SJSA1 (cell line): ENCODE data around the gene ODAD3. TPM values are rescaled to one million over a fixed set of nuclear protein-coding genes. Genes with fewer than 3 reads are reported as not detected.
A peak's percentile ranks its signal among the peaks of the same experiment; 100 is the strongest.
"Not testable (repeated sequence)": the region's sequence is repeated elsewhere in the genome, so short reads cannot be mapped to it uniquely, and the experiment has no call there.

ENCODE experiments used
- DNase-seq, 2 experiments: peaks; one replicate each; pipeline ENCODE4 v3.0.0-alpha.2; 2015 to 2020; ENCODE audit warnings: low spot score in 2 of 2, low read depth in 1 of 2
- H3K27ac ChIP-seq: fragments of 250-450 bp; sonication (Bioruptor Pico); 2 replicates; pipeline ENCODE4 v1.5.1; 2020; ENCODE audit warnings: mild to moderate bottlenecking, moderate library complexity
- H3K27me3 ChIP-seq: fragments of 250-450 bp; sonication (Bioruptor Pico); replicated peaks from 2 replicates; pipeline ENCODE4 v1.5.1; 2020; ENCODE audit warnings: mild to moderate bottlenecking, moderate library complexity
- H3K36me3 ChIP-seq: fragments of 250-450 bp; sonication (Bioruptor Pico); 2 replicates; pipeline ENCODE4 v1.5.1; 2020; ENCODE audit warnings: mild to moderate bottlenecking
- H3K4me1 ChIP-seq: fragments of 250-450 bp; sonication (Bioruptor Pico); replicated peaks from 2 replicates; pipeline ENCODE4 v1.6.1; 2021; ENCODE audit warnings: mild to moderate bottlenecking
- H3K4me3 ChIP-seq: fragments of 250-450 bp; sonication (Bioruptor Pico); 2 replicates; pipeline ENCODE4 v1.5.1; 2020; ENCODE audit warnings: mild to moderate bottlenecking
- H3K9me3 ChIP-seq: fragments of 250-450 bp; sonication (Bioruptor Pico); replicated peaks from 2 replicates; pipeline ENCODE4 v1.5.1; 2020; ENCODE audit warnings: mild to moderate bottlenecking
- total RNA-seq: library from RNA; depleted of rRNA; stranded (reverse); fragments of >200 nt; shearing (Covaris generic); gene quantifications from 2 replicates; pipeline ENCODE4 v1.2.3, GENCODE V29; 2014; rRNA removed

Gene ODAD3
- total RNA-seq, result 0.24 TPM in 1 of 2 replicates, not detected in the other

DNA sequence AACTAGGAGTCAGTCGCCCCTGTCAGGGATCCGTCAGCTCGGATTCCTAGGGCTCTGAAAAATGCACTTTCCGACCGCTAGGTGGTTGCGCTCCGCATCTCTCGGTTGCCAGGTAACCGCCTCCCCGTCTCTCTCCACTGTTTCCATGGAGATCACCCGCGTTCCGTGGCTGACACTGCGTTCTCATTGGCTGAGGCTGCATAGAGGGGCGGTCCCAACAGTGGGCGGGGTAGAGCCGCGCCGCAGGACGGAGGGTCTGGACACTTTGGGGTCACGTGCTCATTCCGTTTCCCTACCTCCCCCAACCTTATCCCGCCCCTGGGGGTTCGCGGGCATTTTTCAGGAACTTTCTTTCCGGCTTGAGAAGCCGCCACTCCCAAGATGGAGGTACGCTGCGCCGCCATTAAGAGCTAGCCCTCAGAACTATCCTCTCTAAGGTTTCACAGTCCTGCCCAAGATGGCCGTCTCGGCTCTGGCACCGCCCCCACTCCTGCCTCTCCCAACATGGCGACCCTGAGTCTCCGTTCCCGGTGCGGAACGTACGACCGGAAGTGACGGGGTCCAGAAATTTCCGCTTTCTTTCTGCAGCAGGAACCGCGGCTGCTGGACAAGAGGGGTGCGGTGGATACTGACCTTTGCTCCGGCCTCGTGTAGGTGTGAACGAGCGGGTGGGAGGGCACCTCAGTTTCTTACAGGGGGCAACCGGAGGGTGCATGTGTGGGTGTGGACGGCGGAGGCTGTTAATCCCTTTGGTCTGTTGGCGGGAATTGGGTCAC is at the start of gene ODAD3, which contains the start of gene PRKCSH:
TSS of gene ODAD3 (minus strand) at position 65 of the 776 bp plus-strand sequence. CDS start 105 bp downstream, outside the sequence.
TSS of gene PRKCSH (plus strand) at position 579 of the 776 bp plus-strand sequence. CDS start 483 bp downstream, outside the sequence.
- H3K27me3 ChIP-seq, result no peaks in the 10 kb centered on the region
- H3K4me1 ChIP-seq, result peaks cover 14% of the 10 kb centered on the region
- peak within 1 kb of the TSS; percentile 44 for H3K27ac ChIP-seq
- H3K36me3 ChIP-seq, result peaks cover 43% of the 10 kb centered on the region
- no peaks in the 10 kb centered on the region for H3K9me3 ChIP-seq
- peak; percentile 100 for DNase-seq
- H3K4me3 ChIP-seq, result peak within 1 kb of the TSS; percentile 65

DNA sequence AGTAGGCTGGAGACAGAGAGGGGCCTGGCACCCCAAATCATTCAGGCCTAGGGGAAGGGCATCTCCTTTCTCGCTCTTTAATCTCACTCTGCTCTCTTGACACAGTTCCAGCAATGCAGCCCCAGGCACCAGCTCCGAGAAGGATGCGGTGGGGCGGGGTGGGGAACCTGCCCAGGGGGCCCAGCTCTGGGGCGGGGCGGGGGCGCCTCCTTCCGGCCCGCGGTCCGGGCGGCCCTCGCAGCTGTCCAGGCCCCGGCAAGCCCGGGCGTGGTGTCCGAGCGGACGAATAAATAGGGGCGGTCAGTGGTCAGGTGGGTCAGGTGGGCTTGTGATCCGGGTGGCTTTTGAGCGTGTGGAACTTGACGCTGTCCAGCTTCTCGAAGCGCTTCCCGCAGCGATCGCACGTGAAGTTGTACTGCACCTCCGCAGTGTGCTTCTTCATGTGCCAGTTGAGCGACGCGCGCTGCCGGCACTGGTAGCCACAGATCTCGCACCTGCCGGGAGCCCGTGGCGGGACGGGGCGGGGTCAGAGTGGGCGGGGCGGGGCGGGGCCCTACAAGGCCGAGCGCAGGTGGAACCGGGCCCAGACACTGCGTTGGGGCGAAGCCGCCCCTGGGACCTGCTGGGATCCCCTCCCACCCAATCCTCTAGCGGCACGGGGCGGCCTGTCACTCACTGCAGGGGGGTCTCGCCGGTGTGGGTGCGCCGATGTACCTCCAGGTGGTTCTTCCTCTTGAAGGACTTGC is 48.6 kb upstream of the ODAD3 start:
- Histone ChIP-seq H3K27ac (no peak overlapping the region), H3K4me3 (no peak overlapping the region), H3K4me1 (peaks cover 20% of the 10 kb centered on the region), H3K9me3 (peaks cover 10% of the 10 kb centered on the region), H3K36me3 (0 out of 2 replicates have a peak, but pooled peaks cover 3% of the 10 kb centered on the region), H3K27me3 (peaks cover 41% of the 10 kb centered on the region)
- no peak for DNase-seq

DNA sequence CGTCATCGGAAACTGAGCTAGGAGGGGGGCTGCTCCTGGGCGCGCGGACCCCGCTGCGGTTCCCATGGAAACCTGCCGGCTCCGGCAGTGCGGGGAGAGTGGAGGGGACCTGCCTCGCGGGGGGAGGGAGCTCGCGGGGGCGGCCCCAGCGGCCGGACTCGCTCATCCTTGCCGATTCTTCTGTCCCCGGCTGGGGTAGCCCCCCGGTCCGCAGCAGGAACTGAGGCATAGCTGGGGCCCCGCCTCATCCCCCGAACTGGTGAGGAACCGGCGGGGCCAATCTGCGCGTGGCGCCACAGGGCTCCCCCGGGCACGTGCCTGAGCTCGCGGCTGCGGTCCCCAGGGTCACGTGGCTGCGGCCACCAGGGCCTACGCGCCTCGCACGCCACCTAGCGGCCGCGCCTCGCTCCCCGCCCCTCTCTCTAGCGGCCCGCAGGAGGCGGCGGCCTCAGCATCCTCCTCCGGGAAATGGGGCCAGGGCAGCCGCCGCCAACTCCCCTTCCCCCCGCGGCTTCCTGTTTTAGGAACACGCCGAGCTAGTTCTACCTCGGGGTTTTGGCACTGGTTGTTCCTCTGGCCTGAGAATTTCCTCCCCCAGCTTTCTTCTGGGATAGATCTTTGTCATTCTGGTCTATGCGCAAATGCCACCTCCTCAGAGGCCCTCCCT is 47.6 kb upstream of the ODAD3 start:
- Histone ChIP-seq H3K27me3 (peaks cover 42% of the 10 kb centered on the region), H3K4me3 (peak overlapping the region; percentile 21), H3K27ac (no peak overlapping the region), H3K36me3 (0 out of 2 replicates have a peak, but pooled peaks cover 3% of the 10 kb centered on the region), H3K9me3 (peaks cover 10% of the 10 kb centered on the region), H3K4me1 (peaks cover 20% of the 10 kb centered on the region)
- DNase-seq, result peak; percentile 70 to 77

DNA sequence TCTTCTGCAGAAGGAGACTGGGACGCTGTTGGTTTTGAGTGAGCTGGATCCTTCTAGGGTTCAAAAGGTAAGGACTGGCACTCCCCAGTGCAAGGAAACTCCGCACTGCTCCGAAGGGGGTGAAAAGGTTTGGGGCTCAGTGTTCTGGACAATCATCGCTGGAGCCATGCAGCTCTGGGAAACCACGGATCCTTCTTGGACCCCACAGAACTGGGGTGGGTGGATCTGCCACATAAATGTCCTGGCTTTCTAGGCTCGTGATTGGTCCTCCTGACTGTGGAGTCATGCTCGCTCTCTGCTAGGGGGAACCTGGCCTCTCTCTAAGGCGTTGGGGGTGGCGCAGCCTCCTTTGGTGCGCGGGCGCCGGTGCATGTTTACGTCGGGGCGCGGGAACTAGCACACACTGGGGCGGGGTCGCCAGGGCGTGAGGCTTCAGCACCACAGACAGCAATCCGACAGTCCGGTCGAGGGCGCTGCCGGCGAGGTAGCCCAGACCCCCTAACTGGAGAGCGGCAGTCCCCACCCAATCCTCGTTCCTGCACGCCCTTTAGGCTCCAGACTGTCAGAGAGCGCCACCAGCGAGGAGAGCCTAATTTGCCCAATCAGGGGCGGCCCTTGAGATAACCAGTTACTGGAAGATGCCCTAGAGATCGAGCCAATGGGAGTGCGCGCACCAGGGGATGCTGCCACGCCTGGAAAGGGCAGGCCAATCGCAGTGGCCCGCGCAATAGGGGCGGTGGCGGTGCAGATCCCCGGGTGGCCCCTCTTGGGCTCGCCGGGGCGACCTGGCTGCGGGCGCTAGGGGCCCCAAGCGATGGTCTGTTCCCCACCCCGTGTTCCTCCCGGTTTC is 46.8 kb upstream of the ODAD3 start:
- Histone ChIP-seq H3K27me3 (peaks cover 42% of the 10 kb centered on the region), H3K27ac (no peak overlapping the region), H3K4me3 (peak overlapping the region; percentile 21), H3K36me3 (0 out of 2 replicates have a peak, but pooled peaks cover 3% of the 10 kb centered on the region), H3K9me3 (peaks cover 10% of the 10 kb centered on the region), H3K4me1 (peaks cover 20% of the 10 kb centered on the region)
- DNase-seq, result peak; percentile 64

DNA sequence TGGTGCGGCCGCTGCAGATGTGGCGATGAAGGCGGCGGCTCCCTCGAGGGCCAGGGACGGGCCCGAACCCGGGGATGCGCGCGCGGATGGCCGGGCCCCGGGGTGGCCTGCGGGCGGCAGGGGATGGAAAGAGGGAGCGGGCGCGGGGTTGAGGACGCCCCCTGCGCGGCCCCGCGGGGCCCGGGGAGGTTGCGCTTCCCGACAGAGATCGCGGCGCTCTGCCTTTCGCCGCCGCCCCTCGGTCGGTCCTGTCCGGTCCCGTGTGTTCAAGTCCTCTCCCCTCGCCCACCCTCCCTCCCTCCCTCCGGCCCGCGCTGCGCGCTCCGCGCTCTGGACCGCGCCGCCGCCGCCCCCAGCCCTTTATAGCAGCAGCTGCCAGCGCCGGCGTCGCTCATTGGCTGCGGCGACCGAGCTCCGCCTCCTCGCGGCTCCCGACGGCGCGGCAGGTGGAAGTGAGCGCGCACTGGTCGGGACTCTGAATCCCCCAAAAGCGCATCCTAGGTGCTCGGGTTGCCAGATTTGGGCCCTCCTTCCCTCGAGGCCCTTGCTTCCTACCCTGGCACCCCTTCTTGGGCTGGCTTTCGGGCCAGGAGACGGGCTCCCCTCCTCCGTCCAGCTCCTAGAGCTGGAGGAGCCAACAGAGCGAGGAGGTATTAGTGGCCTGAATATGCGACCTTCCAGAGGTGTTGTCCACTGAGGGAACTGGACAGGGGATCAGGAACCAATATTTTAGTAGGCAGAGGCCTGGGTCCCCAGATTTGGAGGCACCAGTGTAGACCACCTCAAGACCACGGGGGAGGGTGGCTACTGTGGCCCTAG is 46.0 kb upstream of the ODAD3 start, which contains the start of gene ELAVL3:
TSS of gene ELAVL3 (minus strand) at position 332 of the 819 bp plus-strand sequence. CDS start 438 bp downstream, outside the sequence.
- 0 out of 2 replicates have a peak, but pooled peaks cover 3% of the 10 kb centered on the region for H3K36me3 ChIP-seq
- peaks cover 10% of the 10 kb centered on the region for H3K9me3 ChIP-seq
- no peak for DNase-seq
- no peak within 1 kb of the TSS; the same call in 1 of the 2 replicates for H3K4me3 ChIP-seq
- H3K4me1 ChIP-seq, result peaks cover 20% of the 10 kb centered on the region
- H3K27ac ChIP-seq, result no peak within 1 kb of the TSS
- H3K27me3 ChIP-seq, result peaks cover 42% of the 10 kb centered on the region

DNA sequence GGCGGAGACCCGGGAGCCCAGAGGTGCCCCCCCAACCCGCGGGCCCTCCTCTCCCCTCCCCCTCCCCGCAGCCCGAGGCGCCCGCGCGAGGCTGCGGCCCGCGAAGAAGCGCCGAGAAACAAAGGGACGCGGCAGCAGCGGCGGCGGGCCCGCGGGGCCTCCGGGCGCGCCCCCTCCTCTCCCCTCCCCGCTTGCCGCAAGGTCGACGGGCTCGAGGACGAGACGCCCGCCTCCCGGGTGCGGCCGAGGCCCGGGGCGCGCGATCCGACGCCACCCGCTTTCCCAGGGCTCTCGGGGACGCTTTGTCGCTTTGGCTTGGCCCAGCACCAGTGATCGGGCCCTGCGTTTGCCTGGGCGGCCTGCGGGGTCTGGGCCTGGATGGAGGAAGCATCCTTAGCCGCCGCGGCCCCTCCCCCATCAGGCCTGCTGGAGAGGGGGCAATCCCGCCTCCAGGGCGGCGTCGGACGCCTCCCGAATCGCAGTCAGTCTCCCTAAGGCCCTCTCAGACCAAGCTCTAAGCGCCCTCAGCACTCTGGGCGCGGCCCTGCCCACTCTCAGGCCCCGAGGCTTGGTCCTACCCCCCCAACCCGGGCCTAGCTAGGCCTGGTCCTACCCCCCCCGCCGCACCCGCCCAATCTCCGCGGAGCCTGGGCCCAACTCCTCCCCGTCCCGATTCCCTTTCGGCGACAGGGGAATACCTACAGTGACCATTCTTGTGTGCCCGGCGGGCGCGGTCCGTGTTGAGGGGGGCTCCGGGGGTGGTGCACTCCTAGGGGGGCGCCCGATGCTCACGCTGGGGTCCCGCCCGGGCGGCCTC is 45.2 kb upstream of the ODAD3 start:
- Histone ChIP-seq H3K27ac (no peak overlapping the region), H3K27me3 (peaks cover 42% of the 10 kb centered on the region), H3K4me1 (peaks cover 20% of the 10 kb centered on the region), H3K36me3 (0 out of 2 replicates have a peak, but pooled peaks cover 3% of the 10 kb centered on the region), H3K9me3 (peaks cover 10% of the 10 kb centered on the region), H3K4me3 (no peak overlapping the region)
- no peak for DNase-seq

DNA sequence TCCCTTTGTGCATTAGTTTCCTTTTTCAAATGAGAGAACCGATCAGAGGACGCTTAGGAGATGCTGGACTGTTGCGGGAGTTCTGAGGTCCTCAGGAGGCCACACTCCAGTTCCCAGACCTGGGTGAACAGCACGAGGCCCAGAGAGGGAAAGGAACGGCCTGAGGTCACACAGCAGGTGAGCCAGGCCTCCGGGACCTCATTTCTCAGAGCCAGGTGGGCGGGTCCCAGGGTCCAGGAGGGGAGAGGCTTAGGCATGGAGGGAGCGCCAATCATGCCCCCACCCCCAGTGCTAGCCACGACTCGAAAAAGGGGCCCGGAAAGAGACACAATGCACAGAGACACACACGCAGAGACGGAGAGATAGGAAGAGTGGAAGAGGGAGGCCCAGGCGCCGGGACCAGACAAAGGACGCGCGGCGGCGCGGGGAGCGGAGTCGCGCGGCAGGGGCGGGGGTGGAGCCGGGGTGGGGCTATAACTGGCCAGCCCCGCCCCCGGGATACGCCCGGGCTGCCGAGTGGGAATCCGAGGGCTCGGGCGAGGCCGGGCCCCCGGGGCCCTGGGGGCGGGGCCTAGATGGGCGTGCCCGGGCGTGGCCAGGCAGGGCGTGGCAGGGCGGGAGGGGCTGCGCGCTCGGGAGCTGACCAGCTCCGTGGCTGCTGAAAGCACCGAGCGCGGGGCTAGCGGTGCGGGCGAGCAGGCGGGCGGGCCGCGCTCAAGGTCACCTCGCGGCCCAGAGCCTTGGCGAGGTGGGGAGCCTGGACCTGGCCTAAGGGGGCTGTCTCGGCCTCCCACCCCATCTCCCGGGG is 44.4 kb upstream of the ODAD3 start:
- Histone ChIP-seq H3K27ac (no peak overlapping the region), H3K4me1 (peaks cover 20% of the 10 kb centered on the region), H3K36me3 (0 out of 2 replicates have a peak, but pooled peaks cover 3% of the 10 kb centered on the region), H3K27me3 (peaks cover 42% of the 10 kb centered on the region), H3K4me3 (no peak overlapping the region), H3K9me3 (peaks cover 10% of the 10 kb centered on the region)
- DNase-seq, result no peak

DNA sequence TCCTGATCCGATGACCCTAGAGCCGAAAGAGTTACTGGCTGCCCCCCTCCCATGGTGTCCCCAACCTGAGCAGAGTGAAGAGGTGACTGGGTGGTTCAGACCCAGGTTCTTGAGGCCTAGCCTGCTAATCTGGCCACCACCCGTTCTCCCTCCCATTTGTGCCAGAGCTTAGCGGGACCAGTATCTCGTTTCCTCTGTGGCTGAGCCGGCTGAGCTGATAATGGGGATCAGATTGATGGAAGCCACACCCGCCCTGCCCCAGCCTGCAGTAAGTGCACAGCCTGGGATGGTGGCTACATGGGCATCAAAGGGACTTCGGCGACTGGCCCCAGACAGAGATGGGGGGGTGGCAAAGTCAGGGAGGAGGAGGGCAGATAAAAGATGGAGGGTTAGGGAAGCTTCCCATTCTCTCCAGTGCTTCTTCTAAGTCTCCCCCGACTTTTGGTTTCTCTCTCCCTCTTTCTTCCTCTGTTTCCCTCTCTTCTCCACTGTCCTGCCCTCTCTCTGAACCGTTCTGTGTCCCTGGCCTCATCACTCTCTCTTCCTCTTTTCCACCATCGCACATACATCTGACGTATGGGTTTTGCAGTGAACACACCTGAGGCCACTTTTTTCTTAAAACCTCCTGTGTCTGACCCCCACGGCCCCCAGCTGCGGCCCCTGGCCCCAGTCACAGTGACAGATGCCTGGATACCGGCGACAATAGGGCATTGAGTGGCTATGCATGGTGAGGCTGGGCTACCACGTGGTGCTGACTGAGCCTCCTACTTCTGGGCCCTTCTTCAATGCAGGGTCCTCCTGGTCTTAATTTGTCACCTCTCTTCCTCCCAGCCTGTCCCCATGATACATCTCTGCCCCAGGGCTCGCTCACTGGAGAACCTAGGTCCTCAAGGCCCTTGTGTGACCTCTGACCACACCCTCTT is 43.5 kb upstream of the ODAD3 start:
- Histone ChIP-seq H3K27ac (no peak overlapping the region), H3K36me3 (0 out of 2 replicates have a peak, but pooled peaks cover 3% of the 10 kb centered on the region), H3K9me3 (peaks cover 10% of the 10 kb centered on the region), H3K4me1 (peaks cover 20% of the 10 kb centered on the region), H3K4me3 (no peak overlapping the region), H3K27me3 (peaks cover 42% of the 10 kb centered on the region)
- no peak for DNase-seq

DNA sequence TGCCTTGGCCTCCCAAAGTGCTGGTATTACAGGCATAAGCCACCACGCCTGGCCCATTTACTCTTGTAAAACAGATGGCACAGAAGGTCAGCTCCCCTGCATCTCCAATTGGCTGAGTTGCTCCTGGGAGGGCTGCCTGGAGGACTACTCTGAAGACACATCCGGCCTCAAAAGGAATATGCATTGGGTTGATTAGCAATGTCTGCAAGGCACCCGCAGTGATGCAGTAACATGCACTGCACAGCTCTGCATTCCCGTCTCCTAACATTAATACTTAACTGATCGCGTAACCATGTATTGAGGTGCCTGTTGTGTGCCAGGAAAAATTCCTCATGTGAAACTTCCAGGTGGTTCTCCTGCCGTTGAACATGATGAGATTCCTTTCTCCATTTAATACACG is 40.9 kb upstream of the ODAD3 start:
- Histone ChIP-seq H3K27ac (no peak overlapping the region), H3K4me1 (0 out of 2 replicates have a peak, but pooled peaks cover 7% of the 10 kb centered on the region), H3K4me3 (no peak overlapping the region), H3K27me3 (peaks cover 24% of the 10 kb centered on the region), H3K36me3 (no peaks in the 10 kb centered on the region), H3K9me3 (0 out of 2 replicates have a peak, but pooled peaks cover 4% of the 10 kb centered on the region)
- DNase-seq, result no peak

DNA sequence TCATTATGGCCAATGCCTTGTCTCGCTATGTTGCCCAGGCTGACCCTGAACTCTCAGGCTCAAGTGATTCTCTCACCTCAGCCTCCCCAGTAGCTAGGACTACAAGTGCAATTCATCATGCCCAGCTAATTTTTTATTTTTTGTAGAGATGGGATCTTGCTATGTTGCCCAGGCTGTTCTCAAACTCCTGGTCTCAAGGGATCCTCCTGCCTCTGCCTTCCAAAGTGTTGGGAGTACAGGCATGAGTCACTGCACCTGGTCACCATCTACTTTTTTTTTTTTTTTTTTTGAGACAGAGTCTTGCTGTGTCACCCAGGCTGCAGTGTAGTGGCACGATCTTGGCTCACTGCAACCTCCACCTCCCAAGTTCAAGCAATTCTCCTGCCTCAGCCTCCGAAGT is 40.4 kb upstream of the ODAD3 start:
- not testable (repeated sequence) for DNase-seq, H3K4me1 ChIP-seq, H3K4me3 ChIP-seq, H3K36me3 ChIP-seq, H3K9me3 ChIP-seq, H3K27ac ChIP-seq
- peaks cover 20% of the 10 kb centered on the region for H3K27me3 ChIP-seq
